HG02623 (cell line): Measurements from ENCODE around the gene ECM1.
A peak's percentile ranks its signal among the peaks of the same experiment; 100 is the strongest.

Experiments
- ATAC-seq: cut with Tn5 transposase; IDR thresholded peaks from one replicate; pipeline ENCODE4 v1.9.1; 2021; ENCODE audit warnings: moderate library complexity; ENCODE audit not compliant: unreplicated experiment

ECM1 gene

GRCh38 chr1:150511985-150512660 lies 4.2 kb downstream of the ECM1 start:
- ATAC-seq = no peak

GRCh38 chr1:150512846-150513245 lies 4.9 kb downstream of the ECM1 start:
- no peak for ATAC-seq

- ATAC-seq = no peak
Measured at GRCh38 chr1:150513351-150513791, 5.5 kb downstream of the ECM1 start.

GRCh38 chr1:150514260-150514659 lies 6.4 kb downstream of the ECM1 start:
- ATAC-seq = no peak

GRCh38 chr1:150514913-150515327 lies 7.0 kb downstream of the ECM1 start:
- ATAC-seq = no peak

- ATAC-seq = peak; percentile 96
Measured at GRCh38 chr1:150515328-150516049, 7.6 kb downstream of the ECM1 start, which contains the start of gene FALEC. TSS of gene FALEC (plus strand) at chr1:150515752.

GRCh38 chr1:150516050-150516591 lies 8.2 kb downstream of the ECM1 start:
- ATAC-seq = no peak

- no peak for ATAC-seq
Measured at GRCh38 chr1:150516616-150517015, 8.7 kb downstream of the ECM1 start.

GRCh38 chr1:150521196-150521968 lies 13.5 kb downstream of the ECM1 start:
- ATAC-seq = no peak

GRCh38 chr1:150525348-150525747 lies 17.4 kb downstream of the ECM1 start:
- no peak for ATAC-seq

- ATAC-seq = no peak
Measured at GRCh38 chr1:150528196-150528595, 20.3 kb downstream of the ECM1 start.

- no peak for ATAC-seq
Measured at GRCh38 chr1:150529017-150529416, 21.1 kb downstream of the ECM1 start.

- no peak for ATAC-seq
Measured at GRCh38 chr1:150530491-150531159, 22.7 kb downstream of the ECM1 start.

- no peak for ATAC-seq
Measured at GRCh38 chr1:150532860-150533259, 25.0 kb downstream of the ECM1 start.

- no peak for ATAC-seq
Measured at GRCh38 chr1:150534002-150534401, 26.1 kb downstream of the ECM1 start.

GRCh38 chr1:150535511-150536287 lies 27.8 kb downstream of the ECM1 start:
- ATAC-seq = no peak

- no peak for ATAC-seq
Measured at GRCh38 chr1:150536836-150537731, 29.2 kb downstream of the ECM1 start.

GRCh38 chr1:150537732-150538684 lies 30.1 kb downstream of the ECM1 start:
- ATAC-seq = no peak
